ENCODE data around the gene PRR15L.
"Not testable (repeated sequence)": the region's sequence is repeated elsewhere in the genome, so short reads cannot be mapped to it uniquely, and the experiment has no call there.

Gene PRR15L

DNA sequence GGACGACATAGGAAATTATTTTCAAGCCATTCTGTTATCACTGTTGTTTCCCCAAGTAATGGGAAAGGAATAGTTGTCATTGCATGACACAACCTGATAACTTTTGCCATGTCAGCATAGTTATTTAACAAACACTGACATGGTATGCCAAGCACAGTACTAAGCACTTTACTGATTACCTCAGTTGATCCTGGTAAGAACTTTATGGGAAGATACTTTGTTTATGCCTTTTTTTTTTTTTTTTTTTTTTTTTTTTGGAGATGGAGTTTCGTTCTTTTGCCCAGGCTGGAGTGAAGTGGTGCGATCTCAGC lies 32.0 kb downstream of the PRR15L start:
- H4K8ac ChIP-seq (ENCODE audit: low read depth, low read length), result no peak overlapping the region
- H2AFZ ChIP-seq (ENCODE audit: insufficient read depth, low read length, poor library complexity), result no peak overlapping the region
- no peak for DNase-seq
- no peak overlapping the region for H3K27ac ChIP-seq (ENCODE audit: low read depth, low read length)
- H3K4me2 ChIP-seq (ENCODE audit: low read length), result no peak overlapping the region
- H3K79me2 ChIP-seq (ENCODE audit: control insufficient read depth, insufficient read depth, low read length, poor library complexity), result no peaks in the 10 kb centered on the region
- no peak overlapping the region for H2BK12ac ChIP-seq (ENCODE audit: low read length)
- H3K36me3 ChIP-seq (ENCODE audit: control insufficient read depth in 1 of 2, insufficient read depth in 2 of 2, low read length in 2 of 2), result peaks cover 28 to 31% of the 10 kb centered on the region in 2 experiments
- H3K4ac ChIP-seq (ENCODE audit: low read depth, low read length), result no peak overlapping the region
- no peak overlapping the region for H2AK5ac ChIP-seq (ENCODE audit: low read length)
- no CpG with 5 or more reads among the region's 3 CpGs for WGBS (ENCODE audit: extremely low coverage, insufficient coverage, insufficient read length)
- no peak overlapping the region for H4K12ac ChIP-seq (ENCODE audit: low read depth, low read length)
- H3K14ac ChIP-seq (ENCODE audit: low read length), result no peak overlapping the region
- no peak overlapping the region for H3K9ac ChIP-seq (ENCODE audit: low read length)
- H2BK120ac ChIP-seq (ENCODE audit: insufficient read depth, low read length, poor library complexity), result no peak overlapping the region
- no peaks in the 10 kb centered on the region for H3K79me1 ChIP-seq (ENCODE audit: low read length)
- no peaks in the 10 kb centered on the region for H3K27me3 ChIP-seq (ENCODE audit: insufficient read depth, low read length)
- H2BK5ac ChIP-seq (ENCODE audit: low read depth, low read length, poor library complexity), result no peak overlapping the region
- peaks cover under 1% of the 10 kb centered on the region for H3K9me3 ChIP-seq (ENCODE audit: insufficient read depth, low read depth, low read length)
- H3K4me3 ChIP-seq (ENCODE audit: low read depth, low read length), result no peak overlapping the region
- H3K23ac ChIP-seq (ENCODE audit: low read length), result no peak overlapping the region
- H3K18ac ChIP-seq (ENCODE audit: low read length), result no peak overlapping the region
- no peak overlapping the region for H4K91ac ChIP-seq (ENCODE audit: low read depth, low read length)
- H3K4me1 ChIP-seq (ENCODE audit: control insufficient read depth in 1 of 2, insufficient read depth in 2 of 2, low read length in 2 of 2), result no peaks in the 10 kb centered on the region

DNA sequence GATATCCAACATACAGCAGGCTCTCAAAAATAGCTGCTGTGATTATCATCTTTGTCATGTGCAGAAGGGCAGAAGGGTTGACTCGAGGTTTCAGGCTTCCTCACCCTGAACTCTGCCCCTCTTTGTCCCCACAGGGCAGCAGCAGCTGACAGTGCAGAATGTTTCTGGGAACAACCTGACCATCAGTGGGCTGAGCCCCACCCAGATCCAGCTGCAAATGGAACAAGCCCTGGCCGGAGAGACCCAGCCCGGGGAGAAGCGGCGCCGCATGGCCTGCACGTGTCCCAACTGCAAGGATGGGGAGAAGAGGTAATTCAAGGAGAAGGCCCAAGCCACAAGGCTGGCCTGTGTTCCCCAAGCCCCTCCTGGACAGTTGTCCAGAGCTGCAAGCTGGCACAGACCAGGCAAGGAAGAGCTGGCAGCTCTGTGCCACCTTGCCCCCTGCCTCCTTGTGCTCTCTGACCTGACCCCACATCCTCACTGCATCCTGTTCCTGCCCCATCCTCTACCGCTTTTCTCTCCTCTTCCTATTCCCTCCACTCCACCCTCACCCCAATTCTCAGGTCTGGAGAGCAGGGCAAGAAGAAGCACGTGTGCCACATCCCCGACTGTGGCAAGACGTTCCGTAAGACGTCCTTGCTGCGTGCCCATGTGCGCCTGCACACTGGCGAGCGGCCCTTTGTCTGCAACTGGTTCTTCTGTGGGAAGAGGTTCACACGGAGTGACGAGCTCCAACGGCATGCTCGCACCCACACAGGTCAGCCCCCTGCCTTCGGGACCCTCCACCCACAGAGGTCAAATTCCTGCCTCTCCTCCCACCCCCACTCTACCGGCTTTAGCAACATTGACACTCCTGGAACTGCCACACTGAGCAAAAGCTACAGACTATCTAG lies 32.7 kb downstream of the PRR15L start:
- no peak overlapping the region for H3K4me2 ChIP-seq (ENCODE audit: low read length)
- no peak overlapping the region for H2BK120ac ChIP-seq (ENCODE audit: insufficient read depth, low read length, poor library complexity)
- H3K79me2 ChIP-seq (ENCODE audit: control insufficient read depth, insufficient read depth, low read length, poor library complexity), result no peaks in the 10 kb centered on the region
- H3K9me3 ChIP-seq (ENCODE audit: insufficient read depth, low read depth, low read length), result no peaks in the 10 kb centered on the region
- H3K23ac ChIP-seq (ENCODE audit: low read length), result no peak overlapping the region
- H4K91ac ChIP-seq (ENCODE audit: low read depth, low read length), result no peak overlapping the region
- H4K12ac ChIP-seq (ENCODE audit: low read depth, low read length), result no peak overlapping the region
- no peak overlapping the region for H3K27ac ChIP-seq (ENCODE audit: low read depth, low read length)
- no peak overlapping the region for H2BK12ac ChIP-seq (ENCODE audit: low read length)
- H3K4me3 ChIP-seq (ENCODE audit: low read depth, low read length), result no peak overlapping the region
- H3K36me3 ChIP-seq (ENCODE audit: control insufficient read depth in 1 of 2, insufficient read depth in 2 of 2, low read length in 2 of 2), result peaks cover 28 to 31% of the 10 kb centered on the region in 2 experiments
- no peaks in the 10 kb centered on the region for H3K4me1 ChIP-seq (ENCODE audit: control insufficient read depth in 1 of 2, insufficient read depth in 2 of 2, low read length in 2 of 2)
- DNase-seq, result no peak
- H3K79me1 ChIP-seq (ENCODE audit: low read length), result no peaks in the 10 kb centered on the region
- WGBS (ENCODE audit: extremely low coverage, insufficient coverage, insufficient read length), result no CpG with 5 or more reads among the region's 23 CpGs
- H3K27me3 ChIP-seq (ENCODE audit: insufficient read depth, low read length), result no peaks in the 10 kb centered on the region
- no peak overlapping the region for H3K18ac ChIP-seq (ENCODE audit: low read length)
- H3K14ac ChIP-seq (ENCODE audit: low read length), result no peak overlapping the region
- H2AFZ ChIP-seq (ENCODE audit: insufficient read depth, low read length, poor library complexity), result no peak overlapping the region
- H3K9ac ChIP-seq (ENCODE audit: low read length), result no peak overlapping the region
- no peak overlapping the region for H2BK5ac ChIP-seq (ENCODE audit: low read depth, low read length, poor library complexity)
- H4K8ac ChIP-seq (ENCODE audit: low read depth, low read length), result no peak overlapping the region
- H2AK5ac ChIP-seq (ENCODE audit: low read length), result no peak overlapping the region
- no peak overlapping the region for H3K4ac ChIP-seq (ENCODE audit: low read depth, low read length)

DNA sequence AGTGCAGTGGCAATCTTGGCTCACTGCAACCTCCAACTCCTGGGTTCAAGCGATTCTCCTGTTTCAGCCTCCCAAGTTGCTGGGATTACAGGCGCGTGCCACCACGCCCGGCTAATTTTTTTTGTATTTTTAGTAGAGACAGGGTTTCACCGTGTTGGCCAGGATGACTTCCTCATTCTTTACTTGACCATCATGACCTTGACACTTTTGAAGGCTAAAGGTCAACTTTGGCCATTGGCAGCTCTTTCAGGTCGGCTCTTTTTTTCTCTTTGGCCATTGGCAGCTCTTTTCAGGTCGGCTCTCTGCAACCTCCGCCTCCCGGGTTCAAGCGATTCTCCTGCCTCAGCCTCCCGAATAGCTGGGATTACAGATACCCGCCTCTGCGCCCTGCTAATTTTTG lies 37.8 kb downstream of the PRR15L start:
- not testable (repeated sequence) for H3K79me2 ChIP-seq (ENCODE audit: control insufficient read depth, insufficient read depth, low read length, poor library complexity); H2BK5ac ChIP-seq (ENCODE audit: low read depth, low read length, poor library complexity); H3K27me3 ChIP-seq (ENCODE audit: insufficient read depth, low read length); H2AFZ ChIP-seq (ENCODE audit: insufficient read depth, low read length, poor library complexity); H4K8ac ChIP-seq (ENCODE audit: low read depth, low read length); H3K4me2 ChIP-seq (ENCODE audit: low read length); H3K79me1 ChIP-seq (ENCODE audit: low read length); H3K9me3 ChIP-seq (ENCODE audit: insufficient read depth, low read depth, low read length); H4K91ac ChIP-seq (ENCODE audit: low read depth, low read length); H3K4me3 ChIP-seq (ENCODE audit: low read depth, low read length); H3K14ac ChIP-seq (ENCODE audit: low read length); H3K18ac ChIP-seq (ENCODE audit: low read length); DNase-seq; H2BK120ac ChIP-seq (ENCODE audit: insufficient read depth, low read length, poor library complexity); H2AK5ac ChIP-seq (ENCODE audit: low read length); H2BK12ac ChIP-seq (ENCODE audit: low read length); H3K4me1 ChIP-seq (ENCODE audit: control insufficient read depth in 1 of 2, insufficient read depth in 2 of 2, low read length in 2 of 2); H3K9ac ChIP-seq (ENCODE audit: low read length); H4K12ac ChIP-seq (ENCODE audit: low read depth, low read length); H3K27ac ChIP-seq (ENCODE audit: low read depth, low read length); H3K23ac ChIP-seq (ENCODE audit: low read length); H3K4ac ChIP-seq (ENCODE audit: low read depth, low read length)
- no CpG with 5 or more reads among the region's 14 CpGs for WGBS (ENCODE audit: extremely low coverage, insufficient coverage, insufficient read length)
- H3K36me3 ChIP-seq (ENCODE audit: control insufficient read depth in 1 of 2, insufficient read depth in 2 of 2, low read length in 2 of 2), result peaks cover 23% of the 10 kb centered on the region in 2 experiments

DNA sequence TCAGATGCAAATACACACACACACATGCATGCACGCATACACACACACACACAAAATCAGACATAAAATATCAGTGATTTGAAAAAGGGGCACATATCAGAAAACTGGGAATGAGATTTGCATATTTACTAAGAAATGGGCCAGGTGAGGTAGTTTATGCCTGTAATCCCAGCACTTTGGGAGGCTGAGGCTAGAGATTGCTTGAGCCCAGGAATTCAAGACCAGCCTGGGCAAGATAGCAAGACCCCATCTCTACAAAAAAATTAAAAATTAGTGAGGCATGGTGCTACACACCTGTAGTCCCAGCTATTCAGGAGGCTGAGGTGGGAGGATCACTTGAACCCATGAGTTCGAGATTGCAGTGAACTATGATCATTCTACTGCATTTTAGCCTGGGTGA lies 38.7 kb downstream of the PRR15L start:
- Histone ChIP-seq H3K23ac (ENCODE audit: low read length) (no peak overlapping the region), H3K4ac (ENCODE audit: low read depth, low read length) (no peak overlapping the region), H2AFZ (ENCODE audit: insufficient read depth, low read length, poor library complexity) (no peak overlapping the region), H3K4me3 (ENCODE audit: low read depth, low read length) (no peak overlapping the region), H3K27me3 (ENCODE audit: insufficient read depth, low read length) (no peaks in the 10 kb centered on the region), H3K14ac (ENCODE audit: low read length) (no peak overlapping the region), H3K4me1 (ENCODE audit: control insufficient read depth in 1 of 2, insufficient read depth in 2 of 2, low read length in 2 of 2) (no peaks in the 10 kb centered on the region), H3K18ac (ENCODE audit: low read length) (no peak overlapping the region), H3K4me2 (ENCODE audit: low read length) (no peak overlapping the region), H4K8ac (ENCODE audit: low read depth, low read length) (no peak overlapping the region), H3K36me3 (ENCODE audit: control insufficient read depth in 1 of 2, insufficient read depth in 2 of 2, low read length in 2 of 2) (peaks cover 18 to 20% of the 10 kb centered on the region in 2 experiments), H4K12ac (ENCODE audit: low read depth, low read length) (no peak overlapping the region), H2BK12ac (ENCODE audit: low read length) (no peak overlapping the region), H3K27ac (ENCODE audit: low read depth, low read length) (no peak overlapping the region), H2BK5ac (ENCODE audit: low read depth, low read length, poor library complexity) (no peak overlapping the region), H2AK5ac (ENCODE audit: low read length) (no peak overlapping the region), H3K9ac (ENCODE audit: low read length) (no peak overlapping the region), H4K91ac (ENCODE audit: low read depth, low read length) (no peak overlapping the region), H3K79me2 (ENCODE audit: control insufficient read depth, insufficient read depth, low read length, poor library complexity) (no peaks in the 10 kb centered on the region), H2BK120ac (ENCODE audit: insufficient read depth, low read length, poor library complexity) (no peak overlapping the region), H3K79me1 (ENCODE audit: low read length) (no peaks in the 10 kb centered on the region), H3K9me3 (ENCODE audit: insufficient read depth, low read depth, low read length) (no peaks in the 10 kb centered on the region)
- no CpG with 5 or more reads among the region's 2 CpGs for WGBS (ENCODE audit: extremely low coverage, insufficient coverage, insufficient read length)
- DNase-seq, result no peak

All from trophoblast cell (in vitro differentiated cells and primary cell).